ENCODE measurements around the gene C10orf67.
"Not testable (repeated sequence)": the region's sequence is repeated elsewhere in the genome, so short reads cannot be mapped to it uniquely, and the experiment has no call there.

DNA sequence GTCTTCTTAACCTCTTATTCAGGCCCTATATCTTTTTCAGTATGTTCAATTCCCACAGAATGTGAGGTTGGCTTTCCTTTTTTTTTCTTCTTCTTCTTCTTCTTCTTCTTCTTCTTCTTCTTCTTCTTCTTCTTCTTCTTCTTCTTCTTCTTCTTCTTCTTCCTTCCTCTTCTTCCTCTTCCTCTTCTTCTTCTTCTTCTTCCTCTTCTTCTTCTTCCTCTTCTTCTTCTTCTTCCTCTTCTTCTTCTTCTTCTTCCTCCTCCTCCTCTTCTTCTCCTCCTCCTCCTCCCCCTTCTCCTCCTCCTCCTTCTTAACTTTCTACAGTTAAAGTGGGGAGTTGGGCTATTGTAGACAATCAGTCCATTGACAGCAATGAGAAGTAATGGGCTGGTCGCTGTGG is 6.1 kb upstream of the C10orf67 start:
- TF ChIP-seq EZH2 (IDR thresholded peaks at IDR 0.05; ENCODE audit: low read length, unreplicated experiment); EZH2phosphoT487 (IDR thresholded peaks at IDR 0.05; ENCODE audit: borderline replicate concordance, low read length): not testable (repeated sequence)
- TF ChIP-seq, protein P1, sequence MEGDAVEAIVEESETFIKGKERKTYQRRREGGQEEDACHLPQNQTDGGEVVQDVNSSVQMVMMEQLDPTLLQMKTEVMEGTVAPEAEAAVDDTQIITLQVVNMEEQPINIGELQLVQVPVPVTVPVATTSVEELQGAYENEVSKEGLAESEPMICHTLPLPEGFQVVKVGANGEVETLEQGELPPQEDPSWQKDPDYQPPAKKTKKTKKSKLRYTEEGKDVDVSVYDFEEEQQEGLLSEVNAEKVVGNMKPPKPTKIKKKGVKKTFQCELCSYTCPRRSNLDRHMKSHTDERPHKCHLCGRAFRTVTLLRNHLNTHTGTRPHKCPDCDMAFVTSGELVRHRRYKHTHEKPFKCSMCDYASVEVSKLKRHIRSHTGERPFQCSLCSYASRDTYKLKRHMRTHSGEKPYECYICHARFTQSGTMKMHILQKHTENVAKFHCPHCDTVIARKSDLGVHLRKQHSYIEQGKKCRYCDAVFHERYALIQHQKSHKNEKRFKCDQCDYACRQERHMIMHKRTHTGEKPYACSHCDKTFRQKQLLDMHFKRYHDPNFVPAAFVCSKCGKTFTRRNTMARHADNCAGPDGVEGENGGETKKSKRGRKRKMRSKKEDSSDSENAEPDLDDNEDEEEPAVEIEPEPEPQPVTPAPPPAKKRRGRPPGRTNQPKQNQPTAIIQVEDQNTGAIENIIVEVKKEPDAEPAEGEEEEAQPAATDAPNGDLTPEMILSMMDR (conservative IDR thresholded peaks at IDR 0.05; ENCODE audit: low read depth, low read length), result not testable (repeated sequence)
